Testis (tissue), 2 donors: Measurements from ENCODE around the gene CUX1.

ENCODE experiments used
- POLR2A ChIP-seq: fragments of 450-650 bp; IDR thresholded peaks from one replicate; pipeline ENCODE4 v1.6.1; 2017; ENCODE audit warnings: antibody characterized with exemption, mild to moderate bottlenecking, moderate library complexity
- TF ChIP-seq, protein P1 (sequence below), 3 experiments: fragments of 450-650 bp in 2 of 3; fragments of 200-600 bp in 1 of 3; sonication (generic) in 1 of 3; IDR thresholded peaks; one replicate each; pipeline ENCODE4 v1.5.1; 2016 to 2019; ENCODE audit warnings: antibody characterized with exemption in 3 of 3, mild to moderate bottlenecking in 2 of 3, moderate library complexity in 1 of 3

DNA sequence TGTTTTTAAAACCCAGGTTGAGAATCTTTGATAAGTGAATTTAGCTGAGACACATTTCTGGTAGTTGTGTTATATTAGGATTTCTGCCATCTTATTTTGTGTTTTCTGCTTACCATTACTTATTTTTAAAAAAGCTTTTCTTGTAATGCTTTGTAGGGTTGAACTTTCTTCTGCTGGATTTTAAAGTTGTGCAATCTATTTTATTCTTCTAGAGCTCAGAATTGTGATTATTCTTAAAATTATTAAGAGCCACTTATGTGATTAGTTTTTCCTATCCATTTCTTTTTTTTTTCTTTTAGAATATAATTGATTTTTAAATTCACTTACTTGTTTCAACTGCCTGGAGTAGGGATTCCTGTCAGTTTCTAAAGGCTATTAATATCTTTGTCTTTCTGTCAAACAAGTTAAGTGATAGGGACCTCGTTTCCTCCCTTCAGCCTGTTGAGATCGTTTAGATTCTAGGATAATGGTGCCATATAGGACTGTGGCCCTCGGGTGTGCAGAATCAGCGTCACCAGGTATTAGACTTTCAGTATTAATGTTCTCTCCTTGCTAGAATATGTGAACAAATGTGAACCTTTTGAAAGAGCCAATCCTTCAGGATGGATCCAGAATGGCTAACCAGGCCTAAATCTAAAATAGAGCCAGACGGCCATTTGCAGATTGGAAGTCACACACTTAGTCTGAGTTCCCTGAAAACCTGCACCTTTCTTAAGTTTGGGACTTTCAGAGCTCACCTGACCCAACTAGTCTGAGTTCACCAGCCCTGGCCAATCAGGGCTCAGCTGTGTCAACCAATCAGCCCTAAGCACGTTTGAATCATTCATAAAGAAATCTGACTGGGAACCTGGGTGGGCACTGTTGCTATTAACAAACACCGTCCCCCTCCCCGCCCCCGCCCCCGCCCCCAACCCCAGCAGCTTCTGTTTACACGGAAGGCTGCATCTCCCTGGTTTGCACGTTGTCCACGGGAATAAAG, 26.2 kb downstream of the CUX1 start:
- TF ChIP-seq, protein P1, sequence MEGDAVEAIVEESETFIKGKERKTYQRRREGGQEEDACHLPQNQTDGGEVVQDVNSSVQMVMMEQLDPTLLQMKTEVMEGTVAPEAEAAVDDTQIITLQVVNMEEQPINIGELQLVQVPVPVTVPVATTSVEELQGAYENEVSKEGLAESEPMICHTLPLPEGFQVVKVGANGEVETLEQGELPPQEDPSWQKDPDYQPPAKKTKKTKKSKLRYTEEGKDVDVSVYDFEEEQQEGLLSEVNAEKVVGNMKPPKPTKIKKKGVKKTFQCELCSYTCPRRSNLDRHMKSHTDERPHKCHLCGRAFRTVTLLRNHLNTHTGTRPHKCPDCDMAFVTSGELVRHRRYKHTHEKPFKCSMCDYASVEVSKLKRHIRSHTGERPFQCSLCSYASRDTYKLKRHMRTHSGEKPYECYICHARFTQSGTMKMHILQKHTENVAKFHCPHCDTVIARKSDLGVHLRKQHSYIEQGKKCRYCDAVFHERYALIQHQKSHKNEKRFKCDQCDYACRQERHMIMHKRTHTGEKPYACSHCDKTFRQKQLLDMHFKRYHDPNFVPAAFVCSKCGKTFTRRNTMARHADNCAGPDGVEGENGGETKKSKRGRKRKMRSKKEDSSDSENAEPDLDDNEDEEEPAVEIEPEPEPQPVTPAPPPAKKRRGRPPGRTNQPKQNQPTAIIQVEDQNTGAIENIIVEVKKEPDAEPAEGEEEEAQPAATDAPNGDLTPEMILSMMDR (IDR thresholded peaks at IDR 0.05) = no peak
- TF ChIP-seq POLR2A = no peak
